ENCODE measurements around the gene GBF1.

DNA sequence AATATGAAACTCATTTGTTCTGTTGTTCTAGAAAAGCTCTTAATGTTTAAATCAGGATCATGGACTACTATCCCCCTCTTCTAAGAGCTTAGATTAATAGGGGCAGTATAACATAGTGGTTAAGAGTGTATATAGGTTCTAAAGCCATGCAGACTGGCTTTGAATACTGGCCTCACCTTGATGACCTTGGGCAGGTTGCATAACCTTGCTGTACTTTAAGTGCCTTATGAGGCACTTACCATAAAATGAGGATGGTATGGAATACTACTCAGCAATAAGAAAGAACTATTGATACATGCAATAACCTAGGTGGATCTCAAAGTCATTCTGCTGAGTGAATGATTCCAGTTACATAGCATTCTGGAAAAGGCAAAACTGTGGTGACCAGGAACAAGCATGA, 53.6 kb downstream of the GBF1 start:
- TF ChIP-seq RFX5 (IDR thresholded peaks at IDR 0.05; ENCODE audit: low read length) (no peak), CTCF (IDR thresholded peaks at IDR 0.05) (no peak), RCOR1 (IDR thresholded peaks at IDR 0.05; ENCODE audit: low read length) (no peak), ELF1 (IDR thresholded peaks at IDR 0.05) (no peak), GATA2 (CRISPR knock-in tag; IDR thresholded peaks at IDR 0.05) (no peak)
- TF ChIP-seq, protein P1, sequence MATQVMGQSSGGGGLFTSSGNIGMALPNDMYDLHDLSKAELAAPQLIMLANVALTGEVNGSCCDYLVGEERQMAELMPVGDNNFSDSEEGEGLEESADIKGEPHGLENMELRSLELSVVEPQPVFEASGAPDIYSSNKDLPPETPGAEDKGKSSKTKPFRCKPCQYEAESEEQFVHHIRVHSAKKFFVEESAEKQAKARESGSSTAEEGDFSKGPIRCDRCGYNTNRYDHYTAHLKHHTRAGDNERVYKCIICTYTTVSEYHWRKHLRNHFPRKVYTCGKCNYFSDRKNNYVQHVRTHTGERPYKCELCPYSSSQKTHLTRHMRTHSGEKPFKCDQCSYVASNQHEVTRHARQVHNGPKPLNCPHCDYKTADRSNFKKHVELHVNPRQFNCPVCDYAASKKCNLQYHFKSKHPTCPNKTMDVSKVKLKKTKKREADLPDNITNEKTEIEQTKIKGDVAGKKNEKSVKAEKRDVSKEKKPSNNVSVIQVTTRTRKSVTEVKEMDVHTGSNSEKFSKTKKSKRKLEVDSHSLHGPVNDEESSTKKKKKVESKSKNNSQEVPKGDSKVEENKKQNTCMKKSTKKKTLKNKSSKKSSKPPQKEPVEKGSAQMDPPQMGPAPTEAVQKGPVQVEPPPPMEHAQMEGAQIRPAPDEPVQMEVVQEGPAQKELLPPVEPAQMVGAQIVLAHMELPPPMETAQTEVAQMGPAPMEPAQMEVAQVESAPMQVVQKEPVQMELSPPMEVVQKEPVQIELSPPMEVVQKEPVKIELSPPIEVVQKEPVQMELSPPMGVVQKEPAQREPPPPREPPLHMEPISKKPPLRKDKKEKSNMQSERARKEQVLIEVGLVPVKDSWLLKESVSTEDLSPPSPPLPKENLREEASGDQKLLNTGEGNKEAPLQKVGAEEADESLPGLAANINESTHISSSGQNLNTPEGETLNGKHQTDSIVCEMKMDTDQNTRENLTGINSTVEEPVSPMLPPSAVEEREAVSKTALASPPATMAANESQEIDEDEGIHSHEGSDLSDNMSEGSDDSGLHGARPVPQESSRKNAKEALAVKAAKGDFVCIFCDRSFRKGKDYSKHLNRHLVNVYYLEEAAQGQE (IDR thresholded peaks at IDR 0.05; ENCODE audit: low read depth, low read length) = no peak
